Astrocyte (in vitro differentiated cells and primary cell): ENCODE results near the gene PRR35. TPM values are rescaled to one million over a fixed set of nuclear protein-coding genes. Genes with fewer than 3 reads are reported as not detected.

Experiments used
- DNase-seq: peaks from one replicate; pipeline ENCODE4 v3.0.0-alpha.2; 2010; ENCODE audit warnings: low read depth
- FAIRE-seq: peaks from 2 replicates; lab custom pipeline; 2011; peaks lifted over from hg19 to GRCh38; lab: Jason Lieb, UNC
- H2AFZ ChIP-seq: 2 replicates; pipeline ENCODE4 v1.6.0; 2012; ENCODE audit warnings: low read depth, low read length, inconsistent platforms
- H3K27ac ChIP-seq: 2 replicates; pipeline ENCODE4 v1.5.1; 2011; ENCODE audit warnings: low read depth, low read length, inconsistent platforms
- H3K27me3 ChIP-seq: 2 replicates; pipeline ENCODE4 v1.6.0; 2011; ENCODE audit warnings: low read length, inconsistent platforms; ENCODE audit not compliant: insufficient read depth
- H3K36me3 ChIP-seq: 2 replicates; pipeline ENCODE4 v1.5.1; 2011; ENCODE audit warnings: low read length, inconsistent platforms; ENCODE audit not compliant: insufficient read depth
- H3K4me1 ChIP-seq: 2 replicates; pipeline ENCODE4 v1.5.1; 2011; ENCODE audit warnings: low read length, inconsistent platforms; ENCODE audit not compliant: insufficient read depth
- H3K4me2 ChIP-seq: 2 replicates; pipeline ENCODE4 v1.6.0; 2012; ENCODE audit warnings: low read length, inconsistent platforms
- H3K4me3 ChIP-seq: 2 replicates; pipeline ENCODE4 v1.5.1; 2011; ENCODE audit warnings: low read depth, mild to moderate bottlenecking, low read length, inconsistent platforms; ENCODE audit not compliant: insufficient read depth
- H3K79me2 ChIP-seq: 2 replicates; pipeline ENCODE4 v1.6.0; 2012; ENCODE audit warnings: mild to moderate bottlenecking, low read length, inconsistent platforms; ENCODE audit not compliant: insufficient read depth
- H3K9ac ChIP-seq: 2 replicates; pipeline ENCODE4 v1.6.0; 2012; ENCODE audit warnings: mild to moderate bottlenecking, low read length, inconsistent platforms
- H3K9me3 ChIP-seq: 2 replicates; pipeline ENCODE4 v1.5.1; 2012; ENCODE audit warnings: low read depth, mild to moderate bottlenecking, low read length, inconsistent platforms; ENCODE audit not compliant: insufficient read depth
- H4K20me1 ChIP-seq: 2 replicates; pipeline ENCODE4 v1.6.0; 2012; ENCODE audit warnings: low read length, inconsistent platforms; ENCODE audit not compliant: insufficient read depth
- H3K27ac Mint-ChIP-seq: one replicate; pipeline ENCODE4 v1.8.0; 2021; ENCODE audit warnings: mild to moderate bottlenecking, mixed read lengths; ENCODE audit not compliant: unreplicated experiment
- H3K27me3 Mint-ChIP-seq: one replicate; pipeline ENCODE4 v1.8.0; 2021; ENCODE audit warnings: low read depth, mixed read lengths; ENCODE audit not compliant: unreplicated experiment
- H3K36me3 Mint-ChIP-seq: one replicate; pipeline ENCODE4 v1.8.0; 2021; ENCODE audit warnings: low read depth, mixed read lengths; ENCODE audit not compliant: unreplicated experiment
- H3K4me1 Mint-ChIP-seq: one replicate; pipeline ENCODE4 v1.8.0; 2021; ENCODE audit warnings: low read depth, mixed read lengths; ENCODE audit not compliant: unreplicated experiment
- H3K4me3 Mint-ChIP-seq: one replicate; pipeline ENCODE4 v1.8.0; 2021; ENCODE audit warnings: mild to moderate bottlenecking, moderate library complexity, mixed read lengths; ENCODE audit not compliant: unreplicated experiment
- H3K9me3 Mint-ChIP-seq: one replicate; pipeline ENCODE4 v1.8.0; 2021; ENCODE audit warnings: mild to moderate bottlenecking, mixed read lengths; ENCODE audit not compliant: unreplicated experiment
- EZH2 ChIP-seq: IDR thresholded peaks from 2 replicates; pipeline ENCODE4 v1.6.1; 2012; ENCODE audit warnings: mild to moderate bottlenecking, low read length, inconsistent platforms; ENCODE audit not compliant: insufficient read depth
- total RNA-seq: library from RNA; stranded (reverse); gene quantifications from 2 replicates; pipeline ENCODE4 v1.2.1, GENCODE V29; 2021
- TF ChIP-seq, protein P1 (sequence below): IDR thresholded peaks from 2 replicates; pipeline ENCODE4 v1.5.1; 2011; ENCODE audit warnings: low read depth, mild to moderate bottlenecking, inconsistent platforms, low read length, moderate library complexity; ENCODE audit not compliant: insufficient read depth

PRR35 gene
- total RNA-seq, 1 donor from 2014 or later, result 0.09 TPM

DNA sequence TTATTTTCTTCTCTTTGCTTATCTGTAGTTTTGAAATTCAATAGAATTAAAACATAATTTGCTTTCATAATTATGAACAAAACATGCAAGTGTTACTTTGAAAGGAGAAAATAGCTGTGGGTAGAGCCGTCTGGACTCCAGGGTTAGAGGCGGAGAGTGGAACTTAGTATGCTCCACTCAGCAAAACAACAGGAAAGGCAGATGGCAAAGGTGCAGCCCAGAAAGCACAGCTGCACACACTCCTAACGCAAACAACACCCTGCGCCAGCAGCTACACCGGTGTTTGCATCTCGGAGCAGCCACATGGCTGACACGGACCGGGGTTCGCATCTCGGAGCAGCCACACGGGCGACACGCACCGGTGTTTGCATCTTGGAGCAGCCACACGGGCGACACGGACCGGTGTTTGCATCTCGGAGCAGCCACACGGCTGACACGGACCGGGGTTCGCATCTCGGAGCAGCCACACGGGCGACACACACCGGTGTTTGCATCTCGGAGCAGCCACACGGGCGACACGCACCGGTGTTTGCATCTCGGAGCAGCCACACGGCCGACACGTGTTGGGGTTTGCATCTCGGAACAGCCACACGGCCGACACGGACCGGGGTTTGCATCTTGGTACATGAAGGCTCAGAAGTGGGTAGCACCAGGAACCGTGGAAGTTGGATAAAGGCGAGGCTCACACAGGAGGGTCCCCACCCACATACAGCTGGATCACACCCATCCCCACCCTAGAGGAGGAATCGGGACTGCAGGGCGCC, 44.8 kb upstream of the PRR35 start:
- no peak overlapping the region for H3K9ac ChIP-seq
- H3K4me1 ChIP-seq, result no peaks in the 10 kb centered on the region
- no peak overlapping the region for H2AFZ ChIP-seq
- Mint-ChIP-seq H3K9me3 (no peaks in the 10 kb centered on the region), H3K36me3 (peaks cover 7% of the 10 kb centered on the region), H3K27ac (no peak overlapping the region), H3K4me1 (no peaks in the 10 kb centered on the region), H3K27me3 (no peaks in the 10 kb centered on the region), H3K4me3 (no peak overlapping the region)
- DNase-seq (no peak), FAIRE-seq (no peak)
- no peak overlapping the region for H3K4me3 ChIP-seq
- no peak for TF ChIP-seq EZH2
- TF ChIP-seq, protein P1, sequence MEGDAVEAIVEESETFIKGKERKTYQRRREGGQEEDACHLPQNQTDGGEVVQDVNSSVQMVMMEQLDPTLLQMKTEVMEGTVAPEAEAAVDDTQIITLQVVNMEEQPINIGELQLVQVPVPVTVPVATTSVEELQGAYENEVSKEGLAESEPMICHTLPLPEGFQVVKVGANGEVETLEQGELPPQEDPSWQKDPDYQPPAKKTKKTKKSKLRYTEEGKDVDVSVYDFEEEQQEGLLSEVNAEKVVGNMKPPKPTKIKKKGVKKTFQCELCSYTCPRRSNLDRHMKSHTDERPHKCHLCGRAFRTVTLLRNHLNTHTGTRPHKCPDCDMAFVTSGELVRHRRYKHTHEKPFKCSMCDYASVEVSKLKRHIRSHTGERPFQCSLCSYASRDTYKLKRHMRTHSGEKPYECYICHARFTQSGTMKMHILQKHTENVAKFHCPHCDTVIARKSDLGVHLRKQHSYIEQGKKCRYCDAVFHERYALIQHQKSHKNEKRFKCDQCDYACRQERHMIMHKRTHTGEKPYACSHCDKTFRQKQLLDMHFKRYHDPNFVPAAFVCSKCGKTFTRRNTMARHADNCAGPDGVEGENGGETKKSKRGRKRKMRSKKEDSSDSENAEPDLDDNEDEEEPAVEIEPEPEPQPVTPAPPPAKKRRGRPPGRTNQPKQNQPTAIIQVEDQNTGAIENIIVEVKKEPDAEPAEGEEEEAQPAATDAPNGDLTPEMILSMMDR, result no peak
- no peaks in the 10 kb centered on the region for H3K27me3 ChIP-seq
- no peaks in the 10 kb centered on the region for H3K9me3 ChIP-seq
- H3K79me2 ChIP-seq, result no peaks in the 10 kb centered on the region
- H3K27ac ChIP-seq, result no peak overlapping the region
- H3K36me3 ChIP-seq, result no peaks in the 10 kb centered on the region
- no peaks in the 10 kb centered on the region for H4K20me1 ChIP-seq
- no peak overlapping the region for H3K4me2 ChIP-seq

DNA sequence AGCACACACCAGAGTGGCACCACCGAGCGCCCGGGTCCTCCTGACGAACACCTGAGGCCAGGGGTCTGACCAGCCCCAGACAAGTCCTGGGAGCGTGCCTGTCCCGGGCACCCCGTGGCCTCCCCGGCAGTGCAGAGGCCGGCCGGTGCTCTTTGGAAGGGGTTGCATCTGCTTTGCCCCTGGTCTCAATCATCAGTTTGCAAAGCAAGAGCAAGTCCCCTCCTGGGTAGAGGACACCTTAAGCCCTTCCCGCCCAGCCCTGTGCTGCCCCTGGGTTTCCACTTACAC, 44.3 kb upstream of the PRR35 start:
- DNase-seq (no peak), FAIRE-seq (no peak)
- Histone ChIP-seq H3K4me1 (no peaks in the 10 kb centered on the region), H4K20me1 (no peaks in the 10 kb centered on the region), H2AFZ (no peak overlapping the region), H3K9ac (no peak overlapping the region), H3K27ac (no peak overlapping the region), H3K9me3 (no peaks in the 10 kb centered on the region), H3K27me3 (no peaks in the 10 kb centered on the region), H3K36me3 (peaks cover 3% of the 10 kb centered on the region), H3K4me2 (no peak overlapping the region), H3K79me2 (no peaks in the 10 kb centered on the region), H3K4me3 (no peak overlapping the region)
- Mint-ChIP-seq H3K27me3 (no peaks in the 10 kb centered on the region), H3K27ac (no peak overlapping the region), H3K4me1 (no peaks in the 10 kb centered on the region), H3K4me3 (no peak overlapping the region), H3K9me3 (no peaks in the 10 kb centered on the region), H3K36me3 (peaks cover 7% of the 10 kb centered on the region)
- no peak for TF ChIP-seq EZH2
- TF ChIP-seq, protein P1, result no peak

DNA sequence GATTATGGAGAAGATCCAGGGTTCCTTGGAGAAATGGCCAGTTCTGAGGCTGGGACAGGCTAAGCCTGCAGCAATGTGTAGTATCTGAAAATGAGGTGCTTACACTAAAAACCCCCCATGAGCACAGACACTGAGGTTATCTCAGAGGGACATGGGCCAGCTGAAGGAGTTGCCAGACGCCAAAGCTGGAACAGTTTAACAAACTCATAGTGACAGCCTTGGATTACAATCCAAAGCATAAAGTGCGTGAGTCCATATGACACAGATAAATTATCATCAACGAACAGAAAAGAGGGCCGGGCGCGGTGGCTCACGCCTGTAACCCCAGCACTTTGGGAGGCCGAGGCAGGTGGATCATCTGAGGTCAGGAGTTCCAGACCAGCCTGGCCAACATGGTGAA, 43.9 kb upstream of the PRR35 start:
- Histone ChIP-seq H4K20me1 (no peaks in the 10 kb centered on the region), H2AFZ (no peak overlapping the region), H3K9me3 (no peaks in the 10 kb centered on the region), H3K27me3 (no peaks in the 10 kb centered on the region), H3K4me1 (no peaks in the 10 kb centered on the region), H3K79me2 (no peaks in the 10 kb centered on the region), H3K4me3 (no peak overlapping the region), H3K36me3 (peaks cover 3% of the 10 kb centered on the region), H3K27ac (no peak overlapping the region), H3K4me2 (no peak overlapping the region), H3K9ac (no peak overlapping the region)
- Mint-ChIP-seq H3K9me3 (no peaks in the 10 kb centered on the region), H3K27me3 (no peaks in the 10 kb centered on the region), H3K36me3 (peaks cover 7% of the 10 kb centered on the region), H3K4me1 (no peaks in the 10 kb centered on the region), H3K4me3 (no peak overlapping the region), H3K27ac (no peak overlapping the region)
- no peak for FAIRE-seq
- TF ChIP-seq, protein P1, result no peak
- TF ChIP-seq EZH2, result no peak
- DNase-seq, result no peak
